VCaP (cell line): ENCODE data around the gene PCNX2.
A peak's percentile ranks its signal among the peaks of the same experiment; 100 is the strongest.
"Not testable (repeated sequence)": the region's sequence is repeated elsewhere in the genome, so short reads cannot be mapped to it uniquely, and the experiment has no call there.

ENCODE experiments used
- H3K27ac ChIP-seq: fragments of 450-650 bp; 2 replicates; pipeline ENCODE4 v1.5.1; 2017
- CTCF ChIP-seq: fragments of 450-650 bp; conservative IDR thresholded peaks from 2 replicates; pipeline ENCODE4 v1.5.1; 2017; ENCODE audit warnings: mild to moderate bottlenecking, moderate library complexity

Gene PCNX2

GRCh38 chr1:233180641-233181364 is 114.7 kb downstream of the PCNX2 start:
- no peak overlapping the region for H3K27ac ChIP-seq
- TF ChIP-seq CTCF = no peak

- H3K27ac ChIP-seq = not testable (repeated sequence)
Measured at GRCh38 chr1:233179638-233180037, 115.9 kb downstream of the PCNX2 start.

- peak; percentile 65 for TF ChIP-seq CTCF
Measured at GRCh38 chr1:233172201-233172600, 123.3 kb downstream of the PCNX2 start.

GRCh38 chr1:233170741-233171140 is 124.8 kb downstream of the PCNX2 start:
- no peak overlapping the region for H3K27ac ChIP-seq
- no peak for TF ChIP-seq CTCF

More at GRCh38 chr1:233172201-233172600, 123.3 kb downstream of the PCNX2 start:
- no peak overlapping the region for H3K27ac ChIP-seq

GRCh38 chr1:233168384-233168783 is 127.1 kb downstream of the PCNX2 start:
- TF ChIP-seq CTCF = no peak
- H3K27ac ChIP-seq = no peak overlapping the region

- TF ChIP-seq CTCF = no peak
- H3K27ac ChIP-seq = no peak overlapping the region
Measured at GRCh38 chr1:233166896-233167295, 128.6 kb downstream of the PCNX2 start.

- no peak overlapping the region for H3K27ac ChIP-seq
Measured at GRCh38 chr1:233163696-233164095, 131.8 kb downstream of the PCNX2 start.

More at GRCh38 chr1:233163696-233164095, 131.8 kb downstream of the PCNX2 start:
- no peak for TF ChIP-seq CTCF
